Glomerular endothelial cell (primary cell): ENCODE data around the gene FOXK2. TPM values are rescaled to one million over a fixed set of nuclear protein-coding genes. Genes with fewer than 3 reads are reported as not detected.

Source experiments
- DNase-seq: peaks from one replicate; pipeline ENCODE4 v3.0.0-alpha.2; 2011; ENCODE audit warnings: low read depth, low spot score; ENCODE audit errors: extremely low read depth
- total RNA-seq: library from RNA; depleted of rRNA; stranded (reverse); fragments of >200 nt; gene quantifications from 2 replicates; pipeline ENCODE4 v1.2.3, GENCODE V29; 2015

The FOXK2 gene
- total RNA-seq, 1 donor from 2014 or later = 55.0 TPM

- no peak for DNase-seq
These were observed 110.7 kb downstream of the FOXK2 start for GRCh38 chr17:82630212-82630611.

DNA sequence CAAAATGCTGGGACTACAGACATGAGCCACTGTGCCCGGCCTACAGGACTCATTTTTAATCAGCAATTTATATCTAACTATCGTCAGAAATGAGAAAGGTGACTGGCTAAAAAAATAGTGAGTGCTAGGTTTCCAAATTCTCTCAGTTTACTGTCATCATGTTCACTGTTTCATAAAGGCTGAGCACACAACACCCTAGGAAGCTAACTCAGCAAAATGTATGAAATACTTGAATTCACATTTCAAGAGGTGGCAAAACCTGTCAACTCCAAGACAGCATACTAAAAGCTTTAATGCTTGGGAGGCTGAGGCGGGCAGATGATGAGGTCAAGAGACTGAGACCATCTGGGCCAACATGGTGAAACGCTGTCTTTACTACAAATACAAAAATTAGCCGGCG, 112.0 kb downstream of the FOXK2 start:
- DNase-seq = no peak

- DNase-seq = no peak
These were observed 112.9 kb downstream of the FOXK2 start for GRCh38 chr17:82632451-82632850.

DNA sequence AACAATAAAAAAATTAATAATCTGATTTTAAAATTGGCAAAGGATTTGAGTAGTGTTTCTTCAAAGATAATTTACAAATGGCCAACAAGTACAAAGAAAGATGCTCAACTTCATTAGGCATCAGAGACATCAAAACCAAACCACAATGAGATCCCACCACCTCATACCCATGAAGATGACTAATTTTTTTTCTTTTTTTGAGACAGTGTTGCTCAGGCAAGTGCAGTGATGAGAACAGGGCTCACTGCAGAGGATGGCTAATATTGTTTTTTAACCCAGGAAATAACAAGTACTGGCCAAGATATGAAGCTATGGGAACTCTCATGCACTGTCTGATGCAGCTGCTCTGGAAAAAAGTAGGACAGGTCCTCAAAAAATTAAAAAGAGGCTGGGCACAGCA, 113.8 kb downstream of the FOXK2 start:
- no peak for DNase-seq

GRCh38 chr17:82636626-82637598, 117.4 kb downstream of the FOXK2 start:
- DNase-seq = no peak

GRCh38 chr17:82638183-82638773, 118.7 kb downstream of the FOXK2 start:
- no peak for DNase-seq

DNA sequence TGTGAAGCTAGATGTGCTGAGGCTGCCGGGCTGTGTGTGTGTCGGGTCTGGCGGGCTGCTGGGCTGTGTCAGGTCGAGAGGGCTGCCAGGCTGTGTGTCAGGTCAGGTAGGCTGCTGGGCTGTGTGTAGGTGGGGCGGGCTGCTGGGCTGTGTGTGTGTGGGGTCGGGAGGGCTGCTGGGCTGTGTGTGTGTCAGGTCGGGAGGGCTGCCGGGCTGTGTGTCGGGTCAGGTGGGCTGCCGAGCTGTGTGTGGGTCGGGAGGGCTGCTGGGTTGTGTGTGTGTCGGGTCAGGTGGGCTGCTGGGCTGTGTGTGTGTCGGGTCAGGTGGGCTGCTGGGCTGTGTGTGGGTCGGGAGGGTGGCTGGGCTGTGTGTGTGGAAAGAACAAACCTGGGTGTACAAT, 120.1 kb downstream of the FOXK2 start:
- DNase-seq = no peak

GRCh38 chr17:82640036-82640435, 120.5 kb downstream of the FOXK2 start:
- no peak for DNase-seq

DNA sequence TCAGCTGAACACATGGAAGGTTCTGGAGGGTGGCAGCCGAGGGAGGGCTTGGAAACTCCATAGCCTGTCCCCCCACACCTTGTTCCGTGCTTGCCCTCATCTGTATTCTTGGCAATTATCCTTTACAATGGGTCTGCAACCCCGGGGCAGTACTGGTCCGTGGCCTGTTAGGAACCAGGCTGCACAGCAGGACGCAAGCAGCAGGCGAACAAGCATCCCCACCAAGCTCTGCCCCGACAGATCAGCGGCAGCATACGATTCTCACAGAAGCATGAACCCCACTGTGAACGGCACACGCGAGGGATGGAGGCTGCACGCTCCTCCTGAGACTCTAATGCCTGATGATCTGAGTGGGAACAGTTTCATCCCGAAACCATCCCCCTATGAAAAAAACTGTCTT, 122.5 kb downstream of the FOXK2 start:
- no peak for DNase-seq

DNA sequence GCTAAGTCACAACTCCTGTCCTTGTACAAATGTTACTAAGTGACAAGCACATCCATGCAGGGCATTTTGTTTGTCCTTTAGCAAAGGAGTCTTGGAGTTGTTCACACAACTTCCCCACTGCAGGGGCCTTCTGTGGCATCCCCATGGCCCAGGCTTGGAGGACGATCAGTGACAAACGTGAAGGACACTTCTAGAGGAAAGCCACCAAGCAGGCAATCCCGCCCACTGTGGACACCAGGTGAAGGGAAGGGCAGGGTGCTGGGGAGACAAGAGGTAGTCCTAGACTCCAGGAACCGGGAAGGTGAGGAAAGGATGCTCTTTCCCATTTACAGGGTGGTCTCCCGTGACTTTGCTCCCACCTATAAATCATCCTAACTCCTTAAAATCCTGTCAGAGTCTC, 124.6 kb downstream of the FOXK2 start:
- no peak for DNase-seq

DNA sequence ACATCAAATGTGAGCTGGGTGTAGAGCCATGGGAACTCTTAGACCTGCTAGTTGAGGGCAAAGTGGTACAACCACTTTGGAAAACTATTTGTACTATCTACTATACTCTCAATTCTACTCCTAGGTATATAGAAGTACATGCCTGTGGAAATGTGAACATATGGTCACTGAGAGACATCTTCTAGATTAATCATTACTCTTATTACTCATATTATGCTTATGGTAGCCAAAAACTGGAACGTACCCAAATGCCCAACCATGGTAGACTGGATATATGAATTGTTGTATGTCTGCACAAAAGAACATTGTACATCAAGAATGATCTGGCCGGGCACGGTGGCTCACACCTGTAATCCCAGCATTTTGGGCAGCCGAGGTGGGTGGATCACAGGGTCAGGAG, 126.0 kb downstream of the FOXK2 start:
- DNase-seq = no peak

GRCh38 chr17:82647593-82648164, 128.1 kb downstream of the FOXK2 start:
- DNase-seq = no peak

- peak; percentile 45 for DNase-seq
These were observed 128.7 kb downstream of the FOXK2 start, which contains the start of gene WDR45B for GRCh38 chr17:82648165-82648668. TSS of gene WDR45B (minus strand) at chr17:82648444. CDS start at chr17:82648340, 104 bp downstream.

- DNase-seq = no peak
These were observed 129.3 kb downstream of the FOXK2 start for GRCh38 chr17:82648742-82649331.

DNA sequence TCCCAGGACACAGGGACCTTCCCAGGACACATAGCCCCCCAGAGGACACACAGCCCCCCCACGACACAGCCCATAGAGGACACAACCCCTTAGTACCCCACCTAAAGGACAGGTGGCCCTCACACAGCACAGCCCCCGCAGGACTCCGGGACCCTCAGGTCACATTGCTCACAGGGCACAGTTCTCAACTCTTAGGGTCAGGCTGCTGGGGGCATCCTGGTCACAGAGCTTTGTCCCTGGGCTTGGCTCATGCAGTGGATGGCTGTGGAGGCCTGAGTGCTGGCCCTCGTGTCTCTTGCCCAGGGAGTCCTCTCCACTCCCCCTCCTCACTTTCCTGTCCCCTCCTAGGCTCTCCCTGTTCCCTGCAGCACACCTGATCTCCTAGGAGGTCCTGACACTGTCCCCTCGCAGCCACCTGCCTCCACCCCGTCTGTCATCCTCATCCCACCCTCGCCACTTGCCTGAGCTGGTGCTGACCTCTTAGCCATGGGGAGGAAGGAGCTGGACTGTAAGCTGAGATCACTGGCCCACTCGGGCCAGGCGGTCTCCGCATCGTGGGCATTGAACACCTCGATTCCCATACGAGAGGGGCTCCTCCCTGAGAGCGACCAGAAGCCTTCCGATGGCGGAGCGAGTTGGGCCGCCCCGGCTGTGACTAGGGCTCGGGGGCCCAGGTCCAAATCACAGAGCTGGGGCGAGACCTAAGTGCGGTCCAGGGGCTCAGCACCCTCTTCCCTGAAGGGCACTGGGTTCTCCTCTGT, 130.1 kb downstream of the FOXK2 start:
- DNase-seq = no peak

DNA sequence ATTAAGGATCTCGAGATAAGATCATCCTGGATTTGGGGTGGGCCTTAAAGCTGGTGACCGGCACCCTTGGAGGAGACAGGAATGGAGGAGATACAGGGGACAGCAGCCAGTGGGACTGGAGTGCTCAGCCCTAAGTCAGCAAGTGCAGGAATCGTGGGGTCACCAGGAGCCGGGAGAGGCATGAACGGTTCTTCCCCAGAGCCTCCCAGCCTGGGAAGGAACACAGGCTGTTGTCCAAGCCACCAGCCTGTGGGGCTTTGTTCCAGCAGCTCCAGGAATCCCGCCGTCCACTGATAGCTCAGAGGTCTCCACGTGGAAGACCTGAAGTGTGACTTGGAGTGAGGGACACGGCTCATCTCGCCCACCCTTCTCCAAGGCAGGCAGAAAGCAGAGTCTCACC, 131.2 kb downstream of the FOXK2 start:
- DNase-seq = no peak

DNA sequence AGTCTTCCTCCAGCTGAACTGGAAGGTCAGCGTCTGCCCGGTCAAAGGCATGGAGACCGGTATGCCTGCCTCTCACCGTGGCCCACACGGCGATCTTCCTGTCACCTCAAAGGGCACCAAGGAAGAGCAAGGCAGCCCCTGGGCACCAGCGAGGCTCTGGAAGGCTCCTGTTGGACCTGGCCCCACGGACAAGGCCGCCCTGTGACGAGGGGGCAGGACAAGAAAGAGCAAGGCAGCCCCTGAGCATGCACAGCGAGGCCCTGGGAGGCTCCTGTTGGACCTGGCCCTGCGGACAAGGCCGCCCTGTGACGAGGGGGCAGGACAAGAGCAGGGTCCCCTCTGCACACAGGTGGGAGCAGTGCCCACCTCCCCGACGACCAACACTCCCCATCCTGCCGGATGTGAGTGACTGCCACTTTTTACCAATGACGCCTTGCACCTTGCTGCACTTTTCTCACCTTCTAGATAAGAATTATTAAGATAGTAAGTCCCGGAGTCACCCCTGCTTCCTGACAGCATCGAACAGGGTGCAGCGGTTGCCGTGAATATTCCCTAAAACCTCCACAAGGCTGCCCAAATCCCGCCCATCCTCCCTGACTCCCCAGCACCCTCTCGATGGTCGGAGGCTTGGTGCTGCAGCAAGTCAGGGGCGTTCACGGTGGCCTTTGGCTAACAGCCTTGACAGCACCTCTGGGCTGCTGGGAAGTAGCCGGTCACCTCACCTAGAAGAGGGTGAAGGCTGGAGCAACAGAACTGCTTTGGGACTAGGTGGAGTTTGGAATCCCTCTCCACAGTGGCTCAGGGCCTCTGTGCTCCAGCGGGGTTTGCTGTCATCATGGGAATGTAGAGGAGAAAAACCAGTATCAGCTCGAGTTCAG, 134.4 kb downstream of the FOXK2 start:
- DNase-seq = no peak
